Mesenchymal stem cell (in vitro differentiated cells and primary cell): ENCODE measurements around the gene CNOT8. TPM values are rescaled to one million over a fixed set of nuclear protein-coding genes. Genes with fewer than 3 reads are reported as not detected.

Experiments
- small RNA-seq: library from polyadenylated mRNA; stranded (forward); fragments of <200 nt; extraction: miRNeasy Mini kit (QIAGEN cat#:217004); gene quantifications from one replicate; pipeline ENCODE3, GENCODE V24; 2013; ENCODE audit warnings: low read depth

The CNOT8 gene

Small RNA genes lying within 50 kb of the gene (small RNA-seq; reads per million reads assigned to genes)
- not detected for gene MIR378H
